Uterus (tissue), 2 donors: ENCODE data around the gene LYPD6B.

Experiments
- CTCF ChIP-seq, 4 experiments: fragments of 200-600 bp in 2 of 4; fragments of 450-650 bp in 2 of 4; sonication (generic) in 2 of 4; IDR thresholded peaks; one replicate each; pipeline ENCODE4 v1.5.1; 2016 to 2019; ENCODE audit warnings: antibody characterized with exemption in 4 of 4, mild to moderate bottlenecking in 2 of 4, moderate library complexity in 1 of 4
- POLR2A ChIP-seq, 2 donors: fragments of 450-650 bp; IDR thresholded peaks; one replicate each; pipeline ENCODE4 v1.6.1; 2016; ENCODE audit warnings: antibody characterized with exemption in 2 of 2, mild to moderate bottlenecking in 1 of 2, moderate library complexity in 1 of 2

DNA sequence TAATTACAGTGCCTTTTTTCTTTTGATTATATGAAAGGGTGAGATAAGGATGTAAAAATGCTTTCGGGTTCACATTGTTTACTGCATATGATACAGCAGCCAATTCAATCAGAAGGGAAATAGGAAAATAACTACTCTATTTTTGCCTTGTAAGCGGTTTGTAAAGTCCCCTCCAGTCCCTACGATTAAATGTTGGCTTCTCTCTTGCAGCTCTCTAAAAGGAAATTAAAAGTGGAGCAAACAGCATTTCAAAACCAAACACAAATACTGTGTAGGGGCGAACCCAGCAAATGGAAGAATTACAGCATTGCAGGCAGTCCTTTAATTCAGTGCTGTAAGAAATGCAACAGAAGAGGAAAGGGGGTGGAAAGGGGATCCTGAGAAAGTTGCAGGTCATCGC is 18.9 kb downstream of the LYPD6B start:
- no peak for TF ChIP-seq CTCF (IDR thresholded peaks at IDR 0.05)
- TF ChIP-seq POLR2A (IDR thresholded peaks at IDR 0.05) = no peak
